A673 (cell line): Measurements from ENCODE around the gene PILRB. TPM values are rescaled to one million over a fixed set of nuclear protein-coding genes. Genes with fewer than 3 reads are reported as not detected.

ENCODE experiments used
- BruUV-seq: library from RNA; stranded (reverse); fragments of 400-500 nt; replicated peaks from 2 replicates; lab custom pipeline; 2021; lab: Mats Ljungman, UMichigan
- CTCF ChIA-PET: fragments of 300-600 bp; sonication (Branson Sonifier 250); formaldehyde crosslinking; loops from one replicate; lab custom pipeline; 2022; ENCODE audit warnings: antibody characterized with exemption; lab: Charles Lee
- POLR2A ChIA-PET: fragments of 300-600 bp; sonication (Branson Sonifier 250); formaldehyde crosslinking; loops from one replicate; lab custom pipeline; 2022; ENCODE audit warnings: antibody characterized with exemption; ENCODE audit not compliant: low non-redundant PET; lab: Charles Lee
- DNase-seq: peaks from one replicate; pipeline ENCODE4 v3.0.0-alpha.2; 2015; ENCODE audit warnings: low spot score
- H3K27ac ChIP-seq: fragments of 200-600 bp; sonication (generic); 2 replicates; pipeline ENCODE4 v1.5.1; 2016; ENCODE audit warnings: mixed run types, low read depth, mild to moderate bottlenecking, mixed read lengths, antibody characterized with exemption, low read length; ENCODE audit not compliant: poor library complexity, severe bottlenecking
- H3K27me3 ChIP-seq: fragments of 200-600 bp; sonication (generic); replicated peaks from 2 replicates; pipeline ENCODE4 v1.6.1; 2017; ENCODE audit warnings: mixed run types, low read depth, mild to moderate bottlenecking, mixed read lengths, antibody characterized with exemption, low read length; ENCODE audit not compliant: insufficient read depth, poor library complexity
- H3K36me3 ChIP-seq: fragments of 200-600 bp; sonication (generic); 2 replicates; pipeline ENCODE4 v1.6.1; 2016; ENCODE audit warnings: mixed run types, mild to moderate bottlenecking, mixed read lengths, antibody characterized with exemption, low read length; ENCODE audit not compliant: insufficient read depth, poor library complexity, severe bottlenecking
- H3K4me1 ChIP-seq: fragments of 200-600 bp; sonication (generic); 2 replicates; pipeline ENCODE4 v1.6.1; 2017; ENCODE audit warnings: mixed run types, mild to moderate bottlenecking, mixed read lengths, antibody characterized with exemption, low read length; ENCODE audit not compliant: insufficient read depth, poor library complexity, severe bottlenecking
- H3K4me3 ChIP-seq: fragments of 200-600 bp; sonication (generic); 2 replicates; pipeline ENCODE4 v1.5.1; 2016; ENCODE audit warnings: low read depth, mixed run types, mild to moderate bottlenecking, mixed read lengths, low read length; ENCODE audit not compliant: poor library complexity, severe bottlenecking
- H3K9me3 ChIP-seq: fragments of 200-600 bp; sonication (generic); 2 replicates; pipeline ENCODE4 v1.6.1; 2016; ENCODE audit warnings: mixed run types, low read depth, mild to moderate bottlenecking, mixed read lengths, antibody characterized with exemption, low read length; ENCODE audit not compliant: poor library complexity, severe bottlenecking
- CTCF ChIP-seq: fragments of 300-800, 200-600 bp; sonication (generic); conservative IDR thresholded peaks from 2 replicates; pipeline ENCODE4 v1.5.1; 2017; ENCODE audit warnings: low read depth, mild to moderate bottlenecking, antibody characterized with exemption, low read length, moderate library complexity, mixed read lengths
- EZH2 ChIP-seq: fragments of 200-600 bp; sonication (generic); IDR thresholded peaks from 2 replicates; pipeline ENCODE4 v1.6.1; 2017; ENCODE audit warnings: borderline replicate concordance, low read depth, mild to moderate bottlenecking, mixed read lengths, antibody characterized with exemption, low read length; ENCODE audit not compliant: poor library complexity, severe bottlenecking
- intact Hi-C: fragments of 100-400 bp; cut with micrococcal nuclease; formaldehyde crosslinking; loops from one replicate; pipeline ENCODE4 v1.10.0; 2022; ENCODE audit not compliant: unreplicated experiment
- total RNA-seq: library from RNA; stranded (reverse); gene quantifications from 2 replicates; pipeline ENCODE4 v1.2.3, GENCODE V29; 2021

The PILRB gene
- total RNA-seq, 1 experiment from 2014 or later: 26.5 TPM

GRCh38 chr7:100389437-100390088 lies 31.6 kb downstream of the PILRB start:
- ChIA-PET CTCF (interaction anchor here (0.5 kb wide), 1 partner anchor 76 kb away, joined by 3 read pairs; no protein-coding TSS in a partner anchor), POLR2A (no interaction called here)
- TF ChIP-seq EZH2 (no peak), CTCF (no peak)
- no peaks in the 10 kb centered on the region for H3K27me3 ChIP-seq
- DNase-seq: no peak
- no peaks in the 10 kb centered on the region for H3K4me1 ChIP-seq
- intact Hi-C loops: no loop called here
- no TSS peak for BruUV-seq
- no peak overlapping the region for H3K4me3 ChIP-seq
- no peaks in the 10 kb centered on the region for H3K36me3 ChIP-seq
- H3K9me3 ChIP-seq: no peaks in the 10 kb centered on the region
- no peak overlapping the region for H3K27ac ChIP-seq

GRCh38 chr7:100390286-100391009 lies 32.5 kb downstream of the PILRB start:
- BruUV-seq: no TSS peak
- no peak for DNase-seq
- Histone ChIP-seq H3K4me3 (no peak overlapping the region), H3K4me1 (no peaks in the 10 kb centered on the region), H3K9me3 (no peaks in the 10 kb centered on the region), H3K27ac (no peak overlapping the region), H3K27me3 (no peaks in the 10 kb centered on the region), H3K36me3 (no peaks in the 10 kb centered on the region)
- TF ChIP-seq CTCF (no peak), EZH2 (no peak)
- intact Hi-C loops: no loop called here
- ChIA-PET CTCF (no interaction called here), POLR2A (no interaction called here)

- POLR2A ChIA-PET: no interaction called here
Measured at GRCh38 chr7:100393233-100393905, 35.5 kb downstream of the PILRB start.

More at GRCh38 chr7:100393233-100393905, 35.5 kb downstream of the PILRB start:
- Histone ChIP-seq H3K27ac (no peak overlapping the region), H3K27me3 (no peaks in the 10 kb centered on the region), H3K4me1 (no peaks in the 10 kb centered on the region), H3K36me3 (no peaks in the 10 kb centered on the region), H3K9me3 (no peaks in the 10 kb centered on the region), H3K4me3 (no peak overlapping the region)
- CTCF ChIA-PET: no interaction called here
- no TSS peak for BruUV-seq
- DNase-seq: no peak
- TF ChIP-seq CTCF: no peak
- no peak for TF ChIP-seq EZH2
- intact Hi-C loops: no loop called here
